A549 (cell line): ENCODE measurements around the gene AP3D1. TPM values are rescaled to one million over a fixed set of nuclear protein-coding genes. Genes with fewer than 3 reads are reported as not detected.

ENCODE experiments used
- ATAC-seq, 2 experiments: fragments of 200-7000 bp in 1 of 2; fragments of >200 bp in 1 of 2; cut with Nextera tagmentation in 1 of 2; cut with Tn5 transposase in 1 of 2; 3 replicates each; pipeline versions ENCODE4 v1.8.0 to v1.9.1; 2018 to 2020; ENCODE audit warnings: mild to moderate bottlenecking in 1 of 2, moderate library complexity in 1 of 2
- CTCF ChIA-PET: fragments of 300-600 bp; sonication (Branson Sonifier 250); formaldehyde crosslinking; extraction: SDS; loops from one replicate; lab custom pipeline; 2021; ENCODE audit warnings: antibody characterized with exemption, inconsistent platforms; lab: Yijun Ruan, JAX
- POLR2A ChIA-PET: fragments of 350-600 bp; formaldehyde crosslinking; extraction: SDS; loops from one replicate; lab custom pipeline; 2021; ENCODE audit warnings: antibody characterized with exemption, inconsistent platforms; lab: Yijun Ruan, JAX
- DNase-seq, 2 experiments: peaks; one replicate each; pipeline versions ENCODE4 v3.0.0 to v3.0.0-alpha.2; 2011 to 2016; ENCODE audit warnings: low read depth in 1 of 2, low spot score in 1 of 2
- FAIRE-seq: peaks from 2 replicates; lab custom pipeline; 2011; peaks lifted over from hg19 to GRCh38; lab: Jason Lieb, UNC
- H3K27ac ChIP-seq, 2 experiments: fragments of >200 bp; sonication (Bioruptor Twin); formaldehyde crosslinking; 3 replicates each; pipeline ENCODE4 v1.5.1; 2016 to 2017
- H3K4me1 ChIP-seq: fragments of >200 bp; sonication (Bioruptor Twin); formaldehyde crosslinking; 3 replicates; pipeline ENCODE4 v1.6.1; 2016
- H3K4me2 ChIP-seq: fragments of >200 bp; sonication (Bioruptor Twin); formaldehyde crosslinking; 3 replicates; pipeline ENCODE4 v1.6.1; 2016
- H3K4me3 ChIP-seq: fragments of >200 bp; sonication (Bioruptor Twin); formaldehyde crosslinking; 3 replicates; pipeline ENCODE4 v1.5.1; 2016
- H3K9me3 ChIP-seq: fragments of >200 bp; sonication (Bioruptor Twin); formaldehyde crosslinking; 3 replicates; pipeline ENCODE4 v1.6.1; 2016
- BHLHE40 ChIP-seq: IDR thresholded peaks from 2 replicates; pipeline ENCODE4 v1.6.1; 2012; ENCODE audit warnings: low read depth, low read length, inconsistent platforms
- CBX8 ChIP-seq: fragments of 200-600 bp; sonication (generic); IDR thresholded peaks from 2 replicates; pipeline ENCODE4 v1.6.1; 2016
- CHD2 ChIP-seq: fragments of 150-350 bp; IDR thresholded peaks from 2 replicates; pipeline ENCODE4 v1.6.1; 2014; ENCODE audit warnings: low read length; ENCODE audit not compliant: partially characterized antibody
- EHF ChIP-seq: fragments of 250-450 bp; sonication (Bioruptor Pico); IDR thresholded peaks from 2 replicates; pipeline ENCODE4 v1.5.0; 2020; ENCODE audit warnings: mild to moderate bottlenecking
- EP300 ChIP-seq, 2 experiments: fragments of >200 bp; sonication (Bioruptor Twin); formaldehyde crosslinking; IDR thresholded peaks; 2 replicates in 1 of 2; 3 replicates in 1 of 2; pipeline ENCODE4 v1.6.1; 2016 to 2017
- ESRRA ChIP-seq: fragments of 150-350 bp; IDR thresholded peaks from 2 replicates; pipeline ENCODE4 v1.6.1; 2014; ENCODE audit warnings: mild to moderate bottlenecking, low read length, borderline replicate concordance
- FOSL2 ChIP-seq, 2 experiments: fragments of 450-650 bp in 1 of 2; fragments of >200 bp in 1 of 2; sonication (Bioruptor Twin) in 1 of 2; formaldehyde crosslinking; IDR thresholded peaks; 2 replicates each; pipeline versions ENCODE4 v1.5.0 to v1.6.1; 2016 to 2020; ENCODE audit warnings: mild to moderate bottlenecking in 1 of 2, moderate library complexity in 1 of 2
- HDAC2 ChIP-seq: fragments of 200-600 bp; sonication (generic); IDR thresholded peaks from 2 replicates; pipeline ENCODE4 v1.6.1; 2016
- HEYL ChIP-seq: fragments of 250-450 bp; sonication (Bioruptor Pico); IDR thresholded peaks from 2 replicates; pipeline ENCODE4 v1.8.0; 2021; ENCODE audit warnings: mild to moderate bottlenecking, moderate library complexity
- HOXA7 ChIP-seq: fragments of 250-450 bp; sonication (Bioruptor Pico); IDR thresholded peaks from 2 replicates; pipeline ENCODE4 v1.5.0; 2020; ENCODE audit warnings: mild to moderate bottlenecking, moderate library complexity
- HOXB5 ChIP-seq: fragments of 250-450 bp; sonication (Bioruptor Pico); IDR thresholded peaks from 2 replicates; pipeline ENCODE4 v1.5.0; 2020; ENCODE audit warnings: mild to moderate bottlenecking, moderate library complexity
- MYC ChIP-seq: IDR thresholded peaks from 2 replicates; pipeline ENCODE4 v1.6.1; 2012; ENCODE audit warnings: mild to moderate bottlenecking, inconsistent platforms, low read length, improper control_type of control experiment, borderline replicate concordance
- NFE2L2 ChIP-seq: fragments of 150-350 bp; conservative IDR thresholded peaks from 2 replicates; pipeline ENCODE4 v1.6.1; 2014; ENCODE audit warnings: low read length
- NPAS2 ChIP-seq: fragments of 250-450 bp; sonication (Bioruptor Pico); IDR thresholded peaks from 2 replicates; pipeline ENCODE4 v1.8.0; 2022; ENCODE audit warnings: mild to moderate bottlenecking, moderate library complexity, borderline replicate concordance
- NR3C1 ChIP-seq: fragments of >200 bp; sonication (Bioruptor Twin); formaldehyde crosslinking; IDR thresholded peaks from 3 replicates; pipeline ENCODE4 v1.6.1; 2017
- RAD21 ChIP-seq, 2 experiments: fragments of >200 bp in 1 of 2; sonication (Bioruptor Twin) in 1 of 2; formaldehyde crosslinking in 1 of 2; IDR thresholded peaks in 1 of 2; conservative IDR thresholded peaks in 1 of 2; 2 replicates in 1 of 2; 3 replicates in 1 of 2; pipeline ENCODE4 v1.6.1; 2012 to 2018; ENCODE audit warnings: inconsistent platforms in 1 of 2
- RCOR1 ChIP-seq: fragments of 150-350 bp; IDR thresholded peaks from 2 replicates; pipeline ENCODE4 v1.6.1; 2014; ENCODE audit warnings: antibody characterized with exemption, low read length, low read depth
- RNF2 ChIP-seq: fragments of 200-600 bp; sonication (generic); IDR thresholded peaks from 2 replicates; pipeline ENCODE4 v1.6.1; 2016; ENCODE audit warnings: low read depth, mild to moderate bottlenecking, antibody characterized with exemption, moderate library complexity, borderline replicate concordance
- SREBF2 ChIP-seq: fragments of 450-650 bp; IDR thresholded peaks from 2 replicates; pipeline ENCODE4 v1.6.1; 2014; ENCODE audit warnings: mild to moderate bottlenecking, moderate library complexity
- ZSCAN20 ChIP-seq: fragments of 250-450 bp; sonication (Bioruptor Pico); IDR thresholded peaks from 2 replicates; pipeline ENCODE4 v1.8.0; 2022; ENCODE audit warnings: mild to moderate bottlenecking, moderate library complexity
- WGBS: methylation state at CpG from one replicate; pipeline ENCODE4 v1.1.6; 2017; ENCODE audit errors: missing lambda C conversion rate; 5-methylcytosine and 5-hydroxymethylcytosine counted together
- polyA plus RNA-seq, 4 experiments: library from polyadenylated mRNA; depleted of rRNA in 3 of 4; stranded (reverse); fragments of >200 nt; fragmentation: RNase III in 1 of 4; extraction: RNeasy Plus Mini Kit Qiagen cat#74134 plus additional on column Dnase treatment in 1 of 4; gene quantifications; 2 replicates in 3 of 4; 3 replicates in 1 of 4; pipeline ENCODE4 v1.2.3, GENCODE V29; 2011 to 2017
- TF ChIP-seq, protein P1 (sequence below): fragments of >200 bp; sonication (Bioruptor Twin); formaldehyde crosslinking; IDR thresholded peaks from 3 replicates; pipeline ENCODE4 v1.6.1; 2016
- TF ChIP-seq, protein P2 (sequence below): fragments of 200-600 bp; sonication (generic); IDR thresholded peaks from 2 replicates; pipeline ENCODE4 v1.6.1; 2016; ENCODE audit warnings: antibody characterized with exemption, mild to moderate bottlenecking, moderate library complexity
- TF ChIP-seq, protein P3 (sequence below): IDR thresholded peaks from 2 replicates; pipeline ENCODE4 v1.6.1; 2012
- TF ChIP-seq, protein P4 (sequence below): fragments of >200 bp; sonication (Bioruptor Twin); formaldehyde crosslinking; IDR thresholded peaks from 3 replicates; pipeline ENCODE4 v1.5.1; 2016

Gene AP3D1
- polyA plus RNA-seq, 2 of the 4 experiments (the other 2 are of a cell fraction) = 44.4 to 66.9 TPM

DNA sequence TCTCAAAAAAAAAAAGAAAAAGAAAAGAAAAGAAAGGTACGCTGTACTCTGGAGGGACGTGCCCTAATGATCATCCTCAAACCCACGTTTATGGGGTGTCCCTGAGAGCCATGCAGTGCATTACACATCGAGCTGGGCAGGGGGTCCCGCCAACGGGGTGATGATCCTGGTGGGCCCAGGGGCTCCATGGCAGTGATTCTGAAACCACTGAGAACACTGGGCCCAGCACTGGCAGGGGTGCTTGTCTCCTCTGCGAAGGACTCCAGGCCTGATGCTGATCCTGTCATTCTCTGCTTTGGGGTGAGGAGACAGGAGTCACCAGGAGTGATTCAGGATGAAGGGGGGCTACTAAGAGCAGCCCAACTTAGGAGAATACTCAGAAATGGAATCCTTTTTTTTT, 74.0 kb downstream of the AP3D1 start (continued):
- TF ChIP-seq EP300 (IDR thresholded peaks at IDR 0.05) (no peak), MYC (no peak)
- TF ChIP-seq, protein P1, sequence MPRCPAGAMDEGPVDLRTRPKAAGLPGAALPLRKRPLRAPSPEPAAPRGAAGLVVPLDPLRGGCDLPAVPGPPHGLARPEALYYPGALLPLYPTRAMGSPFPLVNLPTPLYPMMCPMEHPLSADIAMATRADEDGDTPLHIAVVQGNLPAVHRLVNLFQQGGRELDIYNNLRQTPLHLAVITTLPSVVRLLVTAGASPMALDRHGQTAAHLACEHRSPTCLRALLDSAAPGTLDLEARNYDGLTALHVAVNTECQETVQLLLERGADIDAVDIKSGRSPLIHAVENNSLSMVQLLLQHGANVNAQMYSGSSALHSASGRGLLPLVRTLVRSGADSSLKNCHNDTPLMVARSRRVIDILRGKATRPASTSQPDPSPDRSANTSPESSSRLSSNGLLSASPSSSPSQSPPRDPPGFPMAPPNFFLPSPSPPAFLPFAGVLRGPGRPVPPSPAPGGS = no peak
- TF ChIP-seq, all 56 proteins: peak for 0

DNA sequence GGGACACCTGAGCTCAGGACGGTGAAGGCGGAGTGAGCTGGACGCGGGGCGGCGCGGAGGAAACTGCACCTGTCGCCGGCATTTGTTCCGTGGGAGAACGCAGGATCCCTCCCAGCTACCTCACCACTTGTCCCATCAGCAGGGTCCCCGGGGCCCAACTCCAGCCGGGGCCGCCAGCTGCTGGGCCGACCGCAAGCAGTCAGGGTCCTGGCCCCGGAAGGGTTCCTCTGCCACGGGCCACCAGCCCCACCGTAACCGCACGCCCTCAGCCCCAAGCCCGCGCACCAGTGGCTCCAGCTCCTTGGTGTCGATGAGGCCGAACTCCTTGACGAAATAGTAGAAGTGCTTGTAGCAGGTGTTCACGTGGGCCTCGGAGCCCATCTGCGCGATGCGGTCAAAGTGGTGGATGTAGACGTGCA, 74.8 kb downstream of the AP3D1 start:
- whole genome bisulfite sequencing = 98% methylated on average over 26 of the region's 32 CpGs

DNA sequence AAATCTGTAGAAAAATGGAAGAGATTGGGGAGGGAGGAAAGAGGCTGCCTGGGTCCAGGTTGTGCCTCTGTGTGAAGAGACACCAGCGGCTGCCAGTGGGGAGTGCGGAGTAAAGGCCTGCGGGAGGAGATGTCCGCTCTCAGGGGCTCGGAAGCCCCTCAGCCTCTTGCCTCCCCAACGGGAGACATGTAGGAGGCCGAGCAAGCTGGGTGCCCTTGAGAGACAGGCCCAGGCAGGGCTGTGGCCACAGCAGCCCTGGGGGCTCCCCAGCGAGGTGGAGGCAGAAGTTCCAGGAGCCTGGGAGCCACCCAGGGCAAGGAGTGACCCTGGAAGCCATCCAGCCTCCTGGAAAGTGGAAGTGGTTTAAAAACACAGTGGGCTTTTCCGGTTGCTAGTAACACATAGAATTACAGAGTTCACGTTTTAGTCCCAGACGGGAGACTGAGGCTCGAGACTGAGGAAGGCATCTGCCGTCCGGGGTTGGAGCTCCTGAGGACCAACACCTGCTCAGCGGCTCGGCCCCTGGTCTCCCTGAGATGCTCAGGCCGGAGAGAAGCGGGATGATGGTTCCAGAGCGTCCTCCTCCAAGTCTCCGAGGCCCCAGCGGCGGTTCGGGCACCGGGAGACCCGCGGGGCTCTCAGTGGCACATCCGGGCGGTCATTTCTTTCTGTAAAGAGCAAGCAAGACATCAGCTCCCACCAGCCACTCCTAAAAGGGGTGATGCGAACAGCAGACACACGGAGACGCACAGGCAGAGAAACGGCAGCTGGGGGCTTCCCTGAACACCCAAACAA, 78.4 kb downstream of the AP3D1 start:
- DNase-seq (no peak), FAIRE-seq (no peak), ATAC-seq (no peak)
- 90% methylated on average over 24 of the region's 32 CpGs for WGBS
- Histone ChIP-seq H3K4me1 (0 out of 3 replicates have a peak, but pooled peaks cover 3% of the 10 kb centered on the region), H3K27ac (no peak overlapping the region), H3K4me3 (no peak overlapping the region), H3K9me3 (no peaks in the 10 kb centered on the region), H3K4me2 (no peak overlapping the region)
- TF ChIP-seq NR3C1 (no peak), HOXB5 (no peak), HDAC2 (no peak), RNF2 (no peak), ZSCAN20 (CRISPR knock-in tag) (no peak), EHF (CRISPR knock-in tag) (no peak), FOSL2 (IDR thresholded peaks at IDR 0.05) (no peak), FOSL2 (CRISPR knock-in tag; IDR thresholded peaks at IDR 0.05) (no peak), HOXA7 (no peak), RCOR1 (no peak), CBX8 (no peak), RAD21 (conservative IDR thresholded peaks at IDR 0.05 in 1 of 2, IDR thresholded peaks at IDR 0.05 in 1 of 2) (no peak), BHLHE40 (no peak)
- TF ChIP-seq, protein P2, sequence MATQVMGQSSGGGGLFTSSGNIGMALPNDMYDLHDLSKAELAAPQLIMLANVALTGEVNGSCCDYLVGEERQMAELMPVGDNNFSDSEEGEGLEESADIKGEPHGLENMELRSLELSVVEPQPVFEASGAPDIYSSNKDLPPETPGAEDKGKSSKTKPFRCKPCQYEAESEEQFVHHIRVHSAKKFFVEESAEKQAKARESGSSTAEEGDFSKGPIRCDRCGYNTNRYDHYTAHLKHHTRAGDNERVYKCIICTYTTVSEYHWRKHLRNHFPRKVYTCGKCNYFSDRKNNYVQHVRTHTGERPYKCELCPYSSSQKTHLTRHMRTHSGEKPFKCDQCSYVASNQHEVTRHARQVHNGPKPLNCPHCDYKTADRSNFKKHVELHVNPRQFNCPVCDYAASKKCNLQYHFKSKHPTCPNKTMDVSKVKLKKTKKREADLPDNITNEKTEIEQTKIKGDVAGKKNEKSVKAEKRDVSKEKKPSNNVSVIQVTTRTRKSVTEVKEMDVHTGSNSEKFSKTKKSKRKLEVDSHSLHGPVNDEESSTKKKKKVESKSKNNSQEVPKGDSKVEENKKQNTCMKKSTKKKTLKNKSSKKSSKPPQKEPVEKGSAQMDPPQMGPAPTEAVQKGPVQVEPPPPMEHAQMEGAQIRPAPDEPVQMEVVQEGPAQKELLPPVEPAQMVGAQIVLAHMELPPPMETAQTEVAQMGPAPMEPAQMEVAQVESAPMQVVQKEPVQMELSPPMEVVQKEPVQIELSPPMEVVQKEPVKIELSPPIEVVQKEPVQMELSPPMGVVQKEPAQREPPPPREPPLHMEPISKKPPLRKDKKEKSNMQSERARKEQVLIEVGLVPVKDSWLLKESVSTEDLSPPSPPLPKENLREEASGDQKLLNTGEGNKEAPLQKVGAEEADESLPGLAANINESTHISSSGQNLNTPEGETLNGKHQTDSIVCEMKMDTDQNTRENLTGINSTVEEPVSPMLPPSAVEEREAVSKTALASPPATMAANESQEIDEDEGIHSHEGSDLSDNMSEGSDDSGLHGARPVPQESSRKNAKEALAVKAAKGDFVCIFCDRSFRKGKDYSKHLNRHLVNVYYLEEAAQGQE = no peak
- TF ChIP-seq, protein P3, sequence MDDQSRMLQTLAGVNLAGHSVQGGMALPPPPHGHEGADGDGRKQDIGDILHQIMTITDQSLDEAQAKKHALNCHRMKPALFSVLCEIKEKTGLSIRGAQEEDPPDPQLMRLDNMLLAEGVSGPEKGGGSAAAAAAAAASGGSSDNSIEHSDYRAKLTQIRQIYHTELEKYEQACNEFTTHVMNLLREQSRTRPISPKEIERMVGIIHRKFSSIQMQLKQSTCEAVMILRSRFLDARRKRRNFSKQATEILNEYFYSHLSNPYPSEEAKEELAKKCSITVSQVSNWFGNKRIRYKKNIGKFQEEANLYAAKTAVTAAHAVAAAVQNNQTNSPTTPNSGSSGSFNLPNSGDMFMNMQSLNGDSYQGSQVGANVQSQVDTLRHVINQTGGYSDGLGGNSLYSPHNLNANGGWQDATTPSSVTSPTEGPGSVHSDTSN = no peak
- ChIA-PET CTCF (interaction anchor here (1.4 kb wide), 1 partner anchor 17 kb away, joined by 3 read pairs; no protein-coding TSS in a partner anchor), POLR2A (no interaction called here)

More for the DNA sequence above, 74.8 kb downstream of the AP3D1 start:
- DNase-seq (no peak), FAIRE-seq (no peak), ATAC-seq (no peak)
- Histone ChIP-seq H3K4me2 (no peak overlapping the region), H3K27ac (no peak overlapping the region), H3K9me3 (no peaks in the 10 kb centered on the region), H3K4me3 (no peak overlapping the region), H3K4me1 (no peaks in the 10 kb centered on the region)
- TF ChIP-seq SREBF2 = no peak
- TF ChIP-seq ESRRA = no peak
- no peak for TF ChIP-seq NPAS2 (CRISPR knock-in tag)
- TF ChIP-seq NFE2L2 = no peak
- TF ChIP-seq NR3C1 = no peak
- TF ChIP-seq CHD2 = no peak
- TF ChIP-seq, protein P4, sequence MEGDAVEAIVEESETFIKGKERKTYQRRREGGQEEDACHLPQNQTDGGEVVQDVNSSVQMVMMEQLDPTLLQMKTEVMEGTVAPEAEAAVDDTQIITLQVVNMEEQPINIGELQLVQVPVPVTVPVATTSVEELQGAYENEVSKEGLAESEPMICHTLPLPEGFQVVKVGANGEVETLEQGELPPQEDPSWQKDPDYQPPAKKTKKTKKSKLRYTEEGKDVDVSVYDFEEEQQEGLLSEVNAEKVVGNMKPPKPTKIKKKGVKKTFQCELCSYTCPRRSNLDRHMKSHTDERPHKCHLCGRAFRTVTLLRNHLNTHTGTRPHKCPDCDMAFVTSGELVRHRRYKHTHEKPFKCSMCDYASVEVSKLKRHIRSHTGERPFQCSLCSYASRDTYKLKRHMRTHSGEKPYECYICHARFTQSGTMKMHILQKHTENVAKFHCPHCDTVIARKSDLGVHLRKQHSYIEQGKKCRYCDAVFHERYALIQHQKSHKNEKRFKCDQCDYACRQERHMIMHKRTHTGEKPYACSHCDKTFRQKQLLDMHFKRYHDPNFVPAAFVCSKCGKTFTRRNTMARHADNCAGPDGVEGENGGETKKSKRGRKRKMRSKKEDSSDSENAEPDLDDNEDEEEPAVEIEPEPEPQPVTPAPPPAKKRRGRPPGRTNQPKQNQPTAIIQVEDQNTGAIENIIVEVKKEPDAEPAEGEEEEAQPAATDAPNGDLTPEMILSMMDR = no peak
- TF ChIP-seq HEYL (CRISPR knock-in tag) = no peak
- TF ChIP-seq CBX8 = no peak
- ChIA-PET CTCF (interaction anchor here (1.1 kb wide), 1 partner anchor 57 kb away, joined by 5 read pairs; no protein-coding TSS in a partner anchor), POLR2A (interaction anchor here (0.6 kb wide), 1 partner anchor 53 kb away, joined by 4 read pairs; no protein-coding TSS in a partner anchor)
